Ishikawa (cell line): ENCODE measurements around the gene AXIN2.

Source experiments
- CEBPB ChIP-seq: IDR thresholded peaks from 2 replicates; pipeline ENCODE4 v1.6.1; 2012
- CREB1 ChIP-seq: IDR thresholded peaks from 2 replicates; pipeline ENCODE4 v1.6.1; 2012; ENCODE audit warnings: low read depth
- EGR1 ChIP-seq: IDR thresholded peaks from 2 replicates; pipeline ENCODE4 v1.6.1; 2012
- EP300 ChIP-seq: IDR thresholded peaks from 2 replicates; pipeline ENCODE4 v1.6.1; 2012; ENCODE audit warnings: borderline replicate concordance
- FOXM1 ChIP-seq: IDR thresholded peaks from 2 replicates; pipeline ENCODE4 v1.6.1; 2012; ENCODE audit warnings: low read depth, borderline replicate concordance
- NFIC ChIP-seq: IDR thresholded peaks from 2 replicates; pipeline ENCODE4 v1.6.1; 2012
- RAD21 ChIP-seq: IDR thresholded peaks from 2 replicates; pipeline ENCODE4 v1.6.1; 2012; ENCODE audit warnings: low read depth
- TAF1 ChIP-seq: IDR thresholded peaks from 2 replicates; pipeline ENCODE4 v1.6.1; 2012; ENCODE audit warnings: low read depth, mild to moderate bottlenecking
- TCF12 ChIP-seq: IDR thresholded peaks from 2 replicates; pipeline ENCODE4 v1.6.1; 2012; ENCODE audit warnings: low read depth
- TEAD4 ChIP-seq: IDR thresholded peaks from 2 replicates; pipeline ENCODE4 v1.6.1; 2012
- YY1 ChIP-seq: IDR thresholded peaks from 2 replicates; pipeline ENCODE4 v1.6.1; 2012; ENCODE audit warnings: low read depth
- ZBTB7A ChIP-seq: IDR thresholded peaks from 2 replicates; pipeline ENCODE4 v1.6.1; 2012; ENCODE audit warnings: low read depth
- TF ChIP-seq, protein P1 (sequence below): IDR thresholded peaks from 2 replicates; pipeline ENCODE4 v1.6.1; 2012; ENCODE audit warnings: low read depth, mild to moderate bottlenecking
- TF ChIP-seq, protein P2 (sequence below): IDR thresholded peaks from 2 replicates; pipeline ENCODE4 v1.6.1; 2012
- TF ChIP-seq, protein P3 (sequence below): IDR thresholded peaks from 2 replicates; pipeline ENCODE4 v1.6.1; 2012

The AXIN2 gene

DNA sequence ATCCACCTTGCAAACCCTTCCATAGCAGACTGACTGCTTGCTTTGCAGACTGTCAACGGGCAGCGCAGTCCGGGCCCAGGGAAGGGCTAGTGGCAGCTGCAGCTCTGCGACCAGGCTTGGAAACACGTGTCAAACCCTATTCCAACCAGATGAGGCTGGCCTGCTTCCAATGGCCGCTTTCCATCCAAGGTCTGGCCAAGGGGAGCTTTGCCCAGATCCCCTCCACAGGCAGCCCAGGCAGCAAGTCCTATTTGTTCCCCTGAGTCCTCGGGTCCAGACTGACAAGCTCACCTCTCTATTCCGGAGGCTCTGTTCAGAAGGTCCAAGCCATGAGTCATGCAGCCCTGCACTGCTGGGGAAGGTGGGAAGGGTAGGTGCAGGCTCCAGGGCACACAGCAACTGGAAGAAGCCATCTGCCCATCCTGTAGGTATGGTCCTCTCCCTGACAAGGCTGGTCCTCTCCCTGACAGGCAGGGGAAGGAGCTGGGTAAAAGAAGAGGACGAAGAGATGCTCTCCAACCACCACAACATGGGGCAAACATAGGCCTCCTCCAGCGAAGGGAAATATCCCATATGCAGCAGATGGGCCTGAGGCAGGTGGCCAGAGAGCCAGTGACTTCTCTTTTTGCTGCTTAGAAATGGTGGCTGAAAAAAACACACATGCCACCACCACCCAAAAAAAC is 22.6 kb upstream of the AXIN2 start:
- TF ChIP-seq FOXM1 = no peak
- TF ChIP-seq RAD21 = no peak
- no peak for TF ChIP-seq CREB1
- TF ChIP-seq TEAD4 = no peak
- TF ChIP-seq EP300 = no peak
- TF ChIP-seq, protein P1, sequence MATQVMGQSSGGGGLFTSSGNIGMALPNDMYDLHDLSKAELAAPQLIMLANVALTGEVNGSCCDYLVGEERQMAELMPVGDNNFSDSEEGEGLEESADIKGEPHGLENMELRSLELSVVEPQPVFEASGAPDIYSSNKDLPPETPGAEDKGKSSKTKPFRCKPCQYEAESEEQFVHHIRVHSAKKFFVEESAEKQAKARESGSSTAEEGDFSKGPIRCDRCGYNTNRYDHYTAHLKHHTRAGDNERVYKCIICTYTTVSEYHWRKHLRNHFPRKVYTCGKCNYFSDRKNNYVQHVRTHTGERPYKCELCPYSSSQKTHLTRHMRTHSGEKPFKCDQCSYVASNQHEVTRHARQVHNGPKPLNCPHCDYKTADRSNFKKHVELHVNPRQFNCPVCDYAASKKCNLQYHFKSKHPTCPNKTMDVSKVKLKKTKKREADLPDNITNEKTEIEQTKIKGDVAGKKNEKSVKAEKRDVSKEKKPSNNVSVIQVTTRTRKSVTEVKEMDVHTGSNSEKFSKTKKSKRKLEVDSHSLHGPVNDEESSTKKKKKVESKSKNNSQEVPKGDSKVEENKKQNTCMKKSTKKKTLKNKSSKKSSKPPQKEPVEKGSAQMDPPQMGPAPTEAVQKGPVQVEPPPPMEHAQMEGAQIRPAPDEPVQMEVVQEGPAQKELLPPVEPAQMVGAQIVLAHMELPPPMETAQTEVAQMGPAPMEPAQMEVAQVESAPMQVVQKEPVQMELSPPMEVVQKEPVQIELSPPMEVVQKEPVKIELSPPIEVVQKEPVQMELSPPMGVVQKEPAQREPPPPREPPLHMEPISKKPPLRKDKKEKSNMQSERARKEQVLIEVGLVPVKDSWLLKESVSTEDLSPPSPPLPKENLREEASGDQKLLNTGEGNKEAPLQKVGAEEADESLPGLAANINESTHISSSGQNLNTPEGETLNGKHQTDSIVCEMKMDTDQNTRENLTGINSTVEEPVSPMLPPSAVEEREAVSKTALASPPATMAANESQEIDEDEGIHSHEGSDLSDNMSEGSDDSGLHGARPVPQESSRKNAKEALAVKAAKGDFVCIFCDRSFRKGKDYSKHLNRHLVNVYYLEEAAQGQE = no peak
- TF ChIP-seq, protein P2, sequence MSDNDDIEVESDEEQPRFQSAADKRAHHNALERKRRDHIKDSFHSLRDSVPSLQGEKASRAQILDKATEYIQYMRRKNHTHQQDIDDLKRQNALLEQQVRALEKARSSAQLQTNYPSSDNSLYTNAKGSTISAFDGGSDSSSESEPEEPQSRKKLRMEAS = no peak
- no peak for TF ChIP-seq NFIC
- no peak for TF ChIP-seq YY1
- TF ChIP-seq ZBTB7A = no peak
- TF ChIP-seq TAF1 = no peak
- TF ChIP-seq, protein P3, sequence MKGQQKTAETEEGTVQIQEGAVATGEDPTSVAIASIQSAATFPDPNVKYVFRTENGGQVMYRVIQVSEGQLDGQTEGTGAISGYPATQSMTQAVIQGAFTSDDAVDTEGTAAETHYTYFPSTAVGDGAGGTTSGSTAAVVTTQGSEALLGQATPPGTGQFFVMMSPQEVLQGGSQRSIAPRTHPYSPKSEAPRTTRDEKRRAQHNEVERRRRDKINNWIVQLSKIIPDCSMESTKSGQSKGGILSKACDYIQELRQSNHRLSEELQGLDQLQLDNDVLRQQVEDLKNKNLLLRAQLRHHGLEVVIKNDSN = no peak
- no peak for TF ChIP-seq CEBPB
- TF ChIP-seq EGR1 = no peak
- no peak for TF ChIP-seq TCF12

DNA sequence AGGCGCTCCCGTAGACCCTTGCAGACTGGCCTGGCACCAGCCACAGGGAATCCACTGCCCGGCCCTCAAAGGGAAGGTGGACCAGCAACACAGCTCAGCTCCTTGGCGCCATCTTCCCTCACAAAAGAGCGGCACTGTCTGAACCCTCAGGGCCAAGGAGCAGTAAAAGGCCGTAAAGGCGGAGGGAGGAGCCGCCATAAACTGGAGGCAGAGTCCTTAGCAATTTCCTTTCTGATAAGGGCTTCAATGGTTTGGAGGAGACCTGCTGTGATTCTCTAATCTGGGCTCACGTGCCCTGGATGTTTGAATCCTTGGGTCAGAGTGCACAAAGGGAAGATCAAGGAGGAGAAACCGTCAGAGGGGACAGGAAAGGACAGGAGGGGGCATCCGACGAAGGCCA is 15.5 kb upstream of the AXIN2 start:
- TF ChIP-seq YY1 = no peak

DNA sequence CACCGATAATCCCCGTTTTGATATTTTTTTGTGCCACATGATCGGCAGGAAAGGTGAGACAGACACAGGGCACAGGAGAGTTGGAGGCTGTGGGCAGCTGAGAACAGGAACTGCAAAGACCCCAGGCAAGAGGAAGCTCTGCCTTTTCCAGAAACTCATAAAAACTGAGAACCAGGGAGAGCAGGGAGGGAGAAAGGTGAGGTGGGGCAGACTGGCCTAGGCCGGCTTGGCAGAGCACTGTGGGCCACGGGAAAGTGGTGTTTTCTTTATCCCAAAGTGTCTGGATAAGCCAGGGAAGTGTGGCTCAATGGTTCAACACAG is 11.8 kb upstream of the AXIN2 start:
- TF ChIP-seq CEBPB (no peak), NFIC (no peak), TAF1 (no peak), FOXM1 (no peak), ZBTB7A (no peak), RAD21 (no peak), YY1 (no peak), CREB1 (no peak), TCF12 (no peak), TEAD4 (no peak), EGR1 (no peak), EP300 (no peak)
- TF ChIP-seq, protein P3 = no peak
- TF ChIP-seq, protein P1 = no peak
- TF ChIP-seq, protein P2 = no peak

DNA sequence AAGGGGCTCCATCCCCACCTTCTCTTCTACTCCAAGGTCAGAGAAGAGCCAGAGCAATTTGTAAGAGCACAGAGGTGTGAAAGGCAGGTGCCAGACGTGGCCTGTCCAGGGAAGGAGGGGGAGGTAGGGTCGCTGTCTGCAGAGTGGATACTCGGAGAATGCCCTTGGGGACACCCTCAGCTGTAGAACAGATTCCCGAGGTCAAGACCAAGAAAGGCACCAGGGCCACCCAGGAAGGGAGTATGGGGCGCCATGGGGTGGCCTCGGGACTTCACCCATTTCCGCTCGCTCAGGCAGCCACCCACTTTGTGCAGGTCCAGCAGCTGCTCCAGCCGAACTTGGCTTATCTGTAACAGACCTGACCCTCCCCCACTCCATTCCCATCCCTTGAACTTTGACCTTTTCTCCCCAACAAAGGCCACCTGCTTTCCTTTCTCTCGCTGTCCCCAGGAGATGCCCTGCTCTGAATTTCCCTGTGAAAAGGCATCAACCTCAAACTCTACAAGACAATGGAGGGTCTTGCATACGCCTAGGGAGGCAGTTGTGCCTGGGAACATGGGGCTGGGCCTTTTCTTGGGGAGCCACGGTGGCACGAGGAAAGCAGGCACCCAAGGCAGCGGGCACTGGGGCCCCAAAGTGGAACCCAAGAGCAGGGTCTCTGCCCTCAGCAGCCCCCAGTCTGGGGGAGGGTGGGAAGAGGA is 11.3 kb upstream of the AXIN2 start:
- TF ChIP-seq FOXM1 = no peak
- no peak for TF ChIP-seq CEBPB
- no peak for TF ChIP-seq NFIC
- TF ChIP-seq RAD21 = no peak
- no peak for TF ChIP-seq EGR1
- TF ChIP-seq, protein P2 = no peak
- no peak for TF ChIP-seq ZBTB7A
- TF ChIP-seq, protein P3 = no peak
- TF ChIP-seq TAF1 = no peak

DNA sequence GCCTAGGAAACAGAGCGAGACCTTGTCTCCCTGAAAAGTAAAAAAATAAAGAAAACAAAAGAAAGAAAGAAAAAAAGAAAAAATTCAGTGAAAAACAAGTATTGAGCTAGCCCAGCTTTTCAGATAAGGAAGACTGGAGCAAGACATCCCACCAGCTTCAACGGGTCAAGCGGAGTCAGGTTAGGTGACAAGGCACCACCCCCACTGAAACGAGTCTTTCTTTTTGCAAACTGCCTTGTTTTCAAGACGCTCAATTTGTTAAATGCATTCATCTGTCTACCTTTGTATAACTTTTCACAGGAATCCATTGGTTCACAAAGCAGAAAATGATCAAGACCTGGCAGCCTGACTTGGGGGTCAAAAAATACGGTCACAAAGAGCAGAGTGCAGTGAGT is 10.7 kb upstream of the AXIN2 start:
- TF ChIP-seq CREB1 (no peak), TEAD4 (no peak), CEBPB (no peak), TCF12 (no peak), EGR1 (no peak), ZBTB7A (no peak), RAD21 (no peak), TAF1 (no peak), YY1 (no peak), EP300 (no peak)
- TF ChIP-seq, protein P3 = no peak
- TF ChIP-seq, protein P1 = no peak
- TF ChIP-seq, protein P2 = no peak
